Lower lobe of right lung (tissue), 2 donors: ENCODE results near the gene GM2A. TPM values are rescaled to one million over a fixed set of nuclear protein-coding genes. Genes with fewer than 3 reads are reported as not detected.
A peak's percentile ranks its signal among the peaks of the same experiment; 100 is the strongest.
"Not testable (repeated sequence)": the region's sequence is repeated elsewhere in the genome, so short reads cannot be mapped to it uniquely, and the experiment has no call there.

Source experiments
- ATAC-seq, 2 donors: fragments of 200-7000 bp; cut with Tn5 transposase; one replicate each; pipeline ENCODE4 v1.9.1; 2020 to 2022; ENCODE audit warnings: mild to moderate bottlenecking in 2 of 2, moderate library complexity in 2 of 2
- DNase-seq: peaks from one replicate; pipeline ENCODE4 v3.0.0-alpha.2; 2020
- H3K27ac ChIP-seq: fragments of 200-600 bp; one replicate; pipeline ENCODE4 v1.8.0; 2022
- H3K27me3 ChIP-seq: fragments of 200-600 bp; one replicate; pipeline ENCODE4 v1.8.0; 2022; ENCODE audit warnings: low read depth
- H3K36me3 ChIP-seq: fragments of 200-600 bp; one replicate; pipeline ENCODE4 v1.8.0; 2022; ENCODE audit warnings: mild to moderate bottlenecking
- H3K4me1 ChIP-seq: fragments of 200-600 bp; one replicate; pipeline ENCODE4 v1.8.0; 2022
- H3K4me3 ChIP-seq: fragments of 200-600 bp; one replicate; pipeline ENCODE4 v1.8.0; 2022; ENCODE audit warnings: mild to moderate bottlenecking
- H3K9me3 ChIP-seq: fragments of 200-600 bp; one replicate; pipeline ENCODE4 v1.8.0; 2022
- CTCF ChIP-seq: fragments of 200-600 bp; IDR thresholded peaks from one replicate; pipeline ENCODE4 v1.8.0; 2022; ENCODE audit warnings: antibody characterized with exemption, mild to moderate bottlenecking
- intact Hi-C: fragments of 100-400 bp; cut with DNase I; formaldehyde crosslinking; loops from one replicate; pipeline ENCODE4 v1.11.0; 2022
- total RNA-seq: library from RNA; stranded (reverse); fragmentation: NEBNext Ultra II Directional; extraction: Animal tissue kit (Norgen Biotek cat#: 25700); gene quantifications from one replicate; pipeline ENCODE4 v1.2.1, GENCODE V29; 2021
- donor health status: DM: no; HTN: yes; CAD: no; lungs with severe emphysema.

The GM2A gene
- total RNA-seq, 1 donor from 2014 or later, result 129 TPM

- intact Hi-C loops, result no loop called here
These were observed 16.1 kb upstream of the GM2A start for GRCh38 chr5:151236888-151237287.

GRCh38 chr5:151237685-151238084 is 15.3 kb upstream of the GM2A start:
- no peak for TF ChIP-seq CTCF
- Histone ChIP-seq H3K4me3 (no peak overlapping the region), H3K27me3 (no peaks in the 10 kb centered on the region), H3K4me1 (peaks cover 30% of the 10 kb centered on the region), H3K36me3 (no peaks in the 10 kb centered on the region), H3K27ac (no peak overlapping the region), H3K9me3 (no peaks in the 10 kb centered on the region)
- DNase-seq, result no peak
- ATAC-seq, result no peak
- intact Hi-C loops, result no loop called here

More at GRCh38 chr5:151236888-151237287, 16.1 kb upstream of the GM2A start:
- DNase-seq (no peak), ATAC-seq (no peak)
- no peaks in the 10 kb centered on the region for H3K36me3 ChIP-seq
- peaks cover 30% of the 10 kb centered on the region for H3K4me1 ChIP-seq
- no peaks in the 10 kb centered on the region for H3K9me3 ChIP-seq
- TF ChIP-seq CTCF, result no peak
- no peak overlapping the region for H3K4me3 ChIP-seq
- H3K27ac ChIP-seq, result no peak overlapping the region
- no peaks in the 10 kb centered on the region for H3K27me3 ChIP-seq

GRCh38 chr5:151238303-151238741 is 14.7 kb upstream of the GM2A start:
- no peaks in the 10 kb centered on the region for H3K9me3 ChIP-seq
- DNase-seq (no peak), ATAC-seq (no peak)
- no peak for TF ChIP-seq CTCF
- peak overlapping the region; percentile 24 for H3K4me3 ChIP-seq
- no peaks in the 10 kb centered on the region for H3K27me3 ChIP-seq
- intact Hi-C loops, result no loop called here
- H3K27ac ChIP-seq, result peak overlapping the region; percentile 11
- peaks cover 28% of the 10 kb centered on the region for H3K4me1 ChIP-seq
- no peaks in the 10 kb centered on the region for H3K36me3 ChIP-seq

- DNase-seq, result peak; percentile 88
- intact Hi-C loops, result no loop called here
- Histone ChIP-seq H3K9me3 (no peaks in the 10 kb centered on the region), H3K27ac (no peak overlapping the region), H3K4me1 (peaks cover 18% of the 10 kb centered on the region), H3K4me3 (peak overlapping the region; percentile 24), H3K36me3 (no peaks in the 10 kb centered on the region), H3K27me3 (no peaks in the 10 kb centered on the region)
- ATAC-seq, result peak in 1 of 2 donors; percentile 79
- TF ChIP-seq CTCF, result peak; percentile 95
These were observed 13.6 kb upstream of the GM2A start for GRCh38 chr5:151239237-151239861.

GRCh38 chr5:151240268-151240835 is 12.6 kb upstream of the GM2A start:
- not testable (repeated sequence) for H3K9me3 ChIP-seq, H3K27me3 ChIP-seq, DNase-seq, H3K4me3 ChIP-seq, H3K4me1 ChIP-seq, H3K27ac ChIP-seq, H3K36me3 ChIP-seq, ATAC-seq
- intact Hi-C loops, result loop anchor here (10.0 kb wide), 1 partner anchor 116 kb away; no protein-coding TSS in a partner anchor
